Posterior vena cava (tissue), 2 donors: Measurements from ENCODE around the gene ABCC8. TPM values are rescaled to one million over a fixed set of nuclear protein-coding genes. Genes with fewer than 3 reads are reported as not detected.

Experiments used
- DNase-seq: peaks from one replicate; pipeline ENCODE4 v3.0.0-alpha.2; 2020; ENCODE audit warnings: low spot score
- intact Hi-C, 2 donors: fragments of 100-400 bp; cut with DNase I; formaldehyde crosslinking; loops; one replicate each; pipeline versions ENCODE4 v1.14.1 to v1.14.2; 2022 to 2023
- total RNA-seq, 2 donors: library from RNA; stranded (reverse); fragmentation: NEBNext Ultra II Directional; extraction: Animal tissue kit (Norgen Biotek cat#: 25700); gene quantifications; one replicate each; pipeline ENCODE4 v1.2.1, GENCODE V29; 2021
- donor health status: DM: yes; HTN: yes; CAD: no.
- donor health status: DM: yes; HTN: yes; CAD: no.

ABCC8 gene
- total RNA-seq, 2 donors from 2014 or later, result 3.4 to 11.4 TPM

- DNase-seq, result peak; percentile 56
- intact Hi-C loops, result loop anchor here in 1 of 2 donors (5.0 kb wide), 1 partner anchor 535 kb away; no protein-coding TSS in a partner anchor
Measured at GRCh38 chr11:17382046-17382728, 94.5 kb downstream of the ABCC8 start.

GRCh38 chr11:17381156-17381555 lies 95.5 kb downstream of the ABCC8 start:
- DNase-seq, result no peak
- intact Hi-C loops, result loop anchor here in 1 of 2 donors (5.0 kb wide), 1 partner anchor 536 kb away; no protein-coding TSS in a partner anchor

- intact Hi-C loops, result loop anchor here in 1 of 2 donors (5.0 kb wide), 1 partner anchor 538 kb away; no protein-coding TSS in a partner anchor
- peak; percentile 64 for DNase-seq
Measured at GRCh38 chr11:17379383-17380180, 97.1 kb downstream of the ABCC8 start.

- no peak for DNase-seq
- intact Hi-C loops, result no loop called here
Measured at GRCh38 chr11:17378655-17379054, 98.0 kb downstream of the ABCC8 start.

- intact Hi-C loops, result no loop called here
Measured at GRCh38 chr11:17376493-17376892, 100.2 kb downstream of the ABCC8 start.

GRCh38 chr11:17375547-17375946 lies 101.1 kb downstream of the ABCC8 start:
- DNase-seq, result no peak
- intact Hi-C loops, result no loop called here

More at GRCh38 chr11:17376493-17376892, 100.2 kb downstream of the ABCC8 start:
- DNase-seq, result no peak

GRCh38 chr11:17371614-17372013 lies 105.0 kb downstream of the ABCC8 start:
- intact Hi-C loops, result no loop called here
- DNase-seq, result no peak

- intact Hi-C loops, result no loop called here
Measured at GRCh38 chr11:17369684-17370243, 106.9 kb downstream of the ABCC8 start.

GRCh38 chr11:17369094-17369493 lies 107.6 kb downstream of the ABCC8 start:
- intact Hi-C loops, result no loop called here

More at GRCh38 chr11:17369684-17370243, 106.9 kb downstream of the ABCC8 start:
- DNase-seq, result no peak

GRCh38 chr11:17368551-17368950 lies 108.1 kb downstream of the ABCC8 start:
- no peak for DNase-seq
- intact Hi-C loops, result no loop called here

More at GRCh38 chr11:17369094-17369493, 107.6 kb downstream of the ABCC8 start:
- no peak for DNase-seq

GRCh38 chr11:17366495-17366894 lies 110.2 kb downstream of the ABCC8 start:
- intact Hi-C loops, result no loop called here
- DNase-seq, result no peak

GRCh38 chr11:17354601-17354991 lies 122.0 kb downstream of the ABCC8 start:
- DNase-seq, result no peak
- intact Hi-C loops, result no loop called here

GRCh38 chr11:17353821-17354600 lies 122.6 kb downstream of the ABCC8 start:
- DNase-seq, result no peak
- intact Hi-C loops, result no loop called here

- intact Hi-C loops, result no loop called here
- peak; percentile 95 for DNase-seq
Measured at GRCh38 chr11:17352950-17353820, 123.5 kb downstream of the ABCC8 start.

GRCh38 chr11:17351510-17352176 lies 125.0 kb downstream of the ABCC8 start, which contains the start of gene NCR3LG1:
NCR3LG1 (plus strand) TSS chr11:17351800; CDS start chr11:17351970, 170 bp downstream.
- intact Hi-C loops, result no loop called here
- peak; percentile 90 for DNase-seq

- intact Hi-C loops, result no loop called here
- DNase-seq, result no peak
Measured at GRCh38 chr11:17351172-17351509, 125.5 kb downstream of the ABCC8 start.

- intact Hi-C loops, result no loop called here
- DNase-seq, result no peak
Measured at GRCh38 chr11:17350455-17351171, 126.0 kb downstream of the ABCC8 start.
